K562 (cell line): ENCODE measurements around the gene DNAJC8. TPM values are rescaled to one million over a fixed set of nuclear protein-coding genes. Genes with fewer than 3 reads are reported as not detected.

Source experiments
- BRF1 ChIP-seq: IDR thresholded peaks from 3 replicates; pipeline ENCODE4 v1.6.1; 2011; ENCODE audit warnings: borderline replicate concordance, mild to moderate bottlenecking; ENCODE audit not compliant: insufficient read length; ENCODE audit errors: extremely low read depth
- CXXC5 ChIP-seq: fragments of 250-450 bp; sonication (Bioruptor Pico); IDR thresholded peaks from 2 replicates; pipeline ENCODE4 v1.8.0; 2022; ENCODE audit warnings: inconsistent platforms, mild to moderate bottlenecking, moderate library complexity
- FOXK2 ChIP-seq, 2 experiments: fragments of 450-650 bp; IDR thresholded peaks in 1 of 2; conservative IDR thresholded peaks in 1 of 2; 2 replicates each; pipeline ENCODE4 v1.6.1; 2016; ENCODE audit warnings: low read depth in 2 of 2, mild to moderate bottlenecking in 1 of 2
- FUS ChIP-seq: fragments of 200-400 bp; formaldehyde crosslinking; optimal IDR thresholded peaks from 2 replicates; pipeline ENCODE3; 2017; ENCODE audit warnings: low read depth, low read length
- HSF4 ChIP-seq: fragments of 250-450 bp; sonication (Bioruptor Pico); IDR thresholded peaks from 2 replicates; pipeline ENCODE4 v2.1.2; 2022; ENCODE audit warnings: mild to moderate bottlenecking, moderate library complexity, borderline replicate concordance
- JUND ChIP-seq, 2 experiments: IDR thresholded peaks; 2 replicates in 1 of 2; 3 replicates in 1 of 2; pipeline ENCODE4 v1.6.1; 2011; ENCODE audit warnings: borderline replicate concordance in 2 of 2, low read depth in 2 of 2, low read length in 2 of 2, improper control_type of control experiment in 1 of 2, missing biosample characterization in 1 of 2, missing genetic modification characterization in 1 of 2, missing genetic modification reagents in 1 of 2
- KLF6 ChIP-seq: fragments of 250-450 bp; sonication (Bioruptor Pico); IDR thresholded peaks from 2 replicates; pipeline ENCODE4 v1.4.0; 2020; ENCODE audit warnings: mild to moderate bottlenecking, moderate library complexity, borderline replicate concordance
- MBD2 ChIP-seq: sonication (generic); IDR thresholded peaks from 2 replicates; pipeline ENCODE4 v1.6.1; 2016; ENCODE audit warnings: low read depth, borderline replicate concordance
- MCM3 ChIP-seq: fragments of 450-650 bp; IDR thresholded peaks from 2 replicates; pipeline ENCODE4 v1.6.1; 2016
- MTA1 ChIP-seq: fragments of 450-650 bp; IDR thresholded peaks from 2 replicates; pipeline ENCODE4 v1.6.1; 2017; ENCODE audit warnings: borderline replicate concordance
- NFXL1 ChIP-seq: fragments of 450-650 bp; formaldehyde crosslinking; IDR thresholded peaks from 2 replicates; pipeline ENCODE4 v1.4.0; 2021; ENCODE audit warnings: mild to moderate bottlenecking
- TAL1 ChIP-seq: fragments of 450-650 bp; IDR thresholded peaks from 2 replicates; pipeline ENCODE4 v1.6.1; 2016; ENCODE audit warnings: mild to moderate bottlenecking
- ZBTB8A ChIP-seq: fragments of 450-650 bp; IDR thresholded peaks from 2 replicates; pipeline ENCODE4 v1.6.1; 2018; ENCODE audit warnings: mild to moderate bottlenecking, moderate library complexity; ENCODE audit not compliant: partially characterized antibody
- ZNF12 ChIP-seq: sonication (generic); formaldehyde crosslinking; IDR thresholded peaks from 2 replicates; pipeline ENCODE4 v1.4.0; 2020; ENCODE audit warnings: mild to moderate bottlenecking, missing genetic modification reagents
- ZNF384 ChIP-seq: IDR thresholded peaks from 2 replicates; pipeline ENCODE4 v1.6.1; 2012; ENCODE audit warnings: low read depth, low read length, improper control_type of control experiment
- polyA plus RNA-seq, 8 experiments: library from polyadenylated mRNA; depleted of rRNA in 4 of 8; stranded (reverse) in 5 of 8; unstranded in 3 of 8; fragments of >200 nt; fragmentation: Nextera tagmentation in 2 of 8; fragmentation: Illumina TruSeq in 1 of 8; extraction: Ambion mirVana in 2 of 8; extraction: Trizol in 1 of 8; gene quantifications; 2 replicates each; pipeline versions ENCODE4 v1.2.1 to v1.2.3, GENCODE V29; 2011 to 2014; ENCODE audit warnings: inconsistent platforms in 1 of 8, missing spikeins in 1 of 8
- total RNA-seq, 7 experiments: library from RNA; depleted of rRNA in 6 of 7; stranded (reverse); fragments of >200 nt in 6 of 7; fragmentation: Illumina TruSeq in 2 of 7; extraction: Trizol in 2 of 7; gene quantifications; 2 replicates each; pipeline versions ENCODE4 v1.2.1 to v1.2.3, GENCODE V29; 2011 to 2021; ENCODE audit warnings: low replicate concordance in 1 of 7
- TF ChIP-seq, protein P1 (sequence below): fragments of 250-450 bp; sonication (Bioruptor Pico); IDR thresholded peaks from 2 replicates; pipeline ENCODE4 v1.4.0; 2020
- TF ChIP-seq, protein P2 (sequence below): fragments of 250-450 bp; sonication (Bioruptor Pico); IDR thresholded peaks from 2 replicates; pipeline ENCODE4 v1.5.0; 2022; ENCODE audit warnings: mild to moderate bottlenecking
- TF ChIP-seq, protein P3 (sequence below): IDR thresholded peaks from 2 replicates; pipeline ENCODE4 v1.6.1; 2014; ENCODE audit warnings: antibody characterized with exemption

The DNAJC8 gene
- total and polyA plus RNA-seq, 9 of the 15 experiments (the other 6 are each of a cell fraction or from before 2014, with no cell fraction given): 143 to 508 (median 209) TPM

DNA sequence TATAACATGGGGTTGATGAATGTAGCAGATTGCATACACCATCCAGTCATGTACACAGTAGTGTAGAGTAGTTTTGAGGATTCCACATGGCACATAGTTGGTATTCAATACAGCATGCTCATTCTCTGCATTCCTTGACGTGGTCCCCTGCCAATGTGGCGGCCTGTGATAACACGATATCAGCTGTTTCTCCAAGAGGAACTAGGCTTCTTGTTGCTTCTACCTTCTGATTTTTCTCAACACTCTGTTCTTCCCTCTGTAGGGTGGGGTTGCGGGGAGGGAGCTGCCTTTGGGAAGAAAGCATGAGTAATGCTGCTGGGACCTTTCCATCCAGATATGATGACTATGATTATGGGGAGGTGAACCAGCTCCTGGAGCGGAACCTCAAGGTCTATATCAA is 45.9 kb upstream of the DNAJC8 start (continued):
- TF ChIP-seq, protein P1, sequence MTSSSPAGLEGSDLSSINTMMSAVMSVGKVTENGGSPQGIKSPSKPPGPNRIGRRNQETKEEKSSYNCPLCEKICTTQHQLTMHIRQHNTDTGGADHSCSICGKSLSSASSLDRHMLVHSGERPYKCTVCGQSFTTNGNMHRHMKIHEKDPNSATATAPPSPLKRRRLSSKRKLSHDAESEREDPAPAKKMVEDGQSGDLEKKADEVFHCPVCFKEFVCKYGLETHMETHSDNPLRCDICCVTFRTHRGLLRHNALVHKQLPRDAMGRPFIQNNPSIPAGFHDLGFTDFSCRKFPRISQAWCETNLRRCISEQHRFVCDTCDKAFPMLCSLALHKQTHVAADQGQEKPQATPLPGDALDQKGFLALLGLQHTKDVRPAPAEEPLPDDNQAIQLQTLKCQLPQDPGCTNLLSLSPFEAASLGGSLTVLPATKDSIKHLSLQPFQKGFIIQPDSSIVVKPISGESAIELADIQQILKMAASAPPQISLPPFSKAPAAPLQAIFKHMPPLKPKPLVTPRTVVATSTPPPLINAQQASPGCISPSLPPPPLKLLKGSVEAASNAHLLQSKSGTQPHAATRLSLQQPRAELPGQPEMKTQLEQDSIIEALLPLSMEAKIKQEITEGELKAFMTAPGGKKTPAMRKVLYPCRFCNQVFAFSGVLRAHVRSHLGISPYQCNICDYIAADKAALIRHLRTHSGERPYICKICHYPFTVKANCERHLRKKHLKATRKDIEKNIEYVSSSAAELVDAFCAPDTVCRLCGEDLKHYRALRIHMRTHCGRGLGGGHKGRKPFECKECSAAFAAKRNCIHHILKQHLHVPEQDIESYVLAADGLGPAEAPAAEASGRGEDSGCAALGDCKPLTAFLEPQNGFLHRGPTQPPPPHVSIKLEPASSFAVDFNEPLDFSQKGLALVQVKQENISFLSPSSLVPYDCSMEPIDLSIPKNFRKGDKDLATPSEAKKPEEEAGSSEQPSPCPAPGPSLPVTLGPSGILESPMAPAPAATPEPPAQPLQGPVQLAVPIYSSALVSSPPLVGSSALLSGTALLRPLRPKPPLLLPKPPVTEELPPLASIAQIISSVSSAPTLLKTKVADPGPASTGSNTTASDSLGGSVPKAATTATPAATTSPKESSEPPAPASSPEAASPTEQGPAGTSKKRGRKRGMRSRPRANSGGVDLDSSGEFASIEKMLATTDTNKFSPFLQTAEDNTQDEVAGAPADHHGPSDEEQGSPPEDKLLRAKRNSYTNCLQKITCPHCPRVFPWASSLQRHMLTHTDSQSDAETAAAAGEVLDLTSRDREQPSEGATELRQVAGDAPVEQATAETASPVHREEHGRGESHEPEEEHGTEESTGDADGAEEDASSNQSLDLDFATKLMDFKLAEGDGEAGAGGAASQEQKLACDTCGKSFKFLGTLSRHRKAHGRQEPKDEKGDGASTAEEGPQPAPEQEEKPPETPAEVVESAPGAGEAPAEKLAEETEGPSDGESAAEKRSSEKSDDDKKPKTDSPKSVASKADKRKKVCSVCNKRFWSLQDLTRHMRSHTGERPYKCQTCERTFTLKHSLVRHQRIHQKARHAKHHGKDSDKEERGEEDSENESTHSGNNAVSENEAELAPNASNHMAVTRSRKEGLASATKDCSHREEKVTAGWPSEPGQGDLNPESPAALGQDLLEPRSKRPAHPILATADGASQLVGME (CRISPR knock-in tag): no peak
- TF ChIP-seq, protein P2, sequence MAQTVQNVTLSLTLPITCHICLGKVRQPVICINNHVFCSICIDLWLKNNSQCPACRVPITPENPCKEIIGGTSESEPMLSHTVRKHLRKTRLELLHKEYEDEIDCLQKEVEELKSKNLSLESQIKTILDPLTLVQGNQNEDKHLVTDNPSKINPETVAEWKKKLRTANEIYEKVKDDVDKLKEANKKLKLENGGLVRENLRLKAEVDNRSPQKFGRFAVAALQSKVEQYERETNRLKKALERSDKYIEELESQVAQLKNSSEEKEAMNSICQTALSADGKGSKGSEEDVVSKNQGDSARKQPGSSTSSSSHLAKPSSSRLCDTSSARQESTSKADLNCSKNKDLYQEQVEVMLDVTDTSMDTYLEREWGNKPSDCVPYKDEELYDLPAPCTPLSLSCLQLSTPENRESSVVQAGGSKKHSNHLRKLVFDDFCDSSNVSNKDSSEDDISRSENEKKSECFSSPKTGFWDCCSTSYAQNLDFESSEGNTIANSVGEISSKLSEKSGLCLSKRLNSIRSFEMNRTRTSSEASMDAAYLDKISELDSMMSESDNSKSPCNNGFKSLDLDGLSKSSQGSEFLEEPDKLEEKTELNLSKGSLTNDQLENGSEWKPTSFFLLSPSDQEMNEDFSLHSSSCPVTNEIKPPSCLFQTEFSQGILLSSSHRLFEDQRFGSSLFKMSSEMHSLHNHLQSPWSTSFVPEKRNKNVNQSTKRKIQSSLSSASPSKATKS (CRISPR knock-in tag): no peak
- TF ChIP-seq FUS: no peak
- TF ChIP-seq CXXC5 (CRISPR knock-in tag): 0 out of 2 replicates have a peak, but pooled peaks have one; percentile 19
- no peak for TF ChIP-seq MCM3
- no peak for TF ChIP-seq BRF1
- TF ChIP-seq FOXK2 (conservative IDR thresholded peaks at IDR 0.05 in 1 of 2, IDR thresholded peaks at IDR 0.05 in 1 of 2; ENCODE audit: low read depth in 2 of 2): peak; percentile 71 to 76; a peak in 3 of 4 replicates
- TF ChIP-seq, protein P3, sequence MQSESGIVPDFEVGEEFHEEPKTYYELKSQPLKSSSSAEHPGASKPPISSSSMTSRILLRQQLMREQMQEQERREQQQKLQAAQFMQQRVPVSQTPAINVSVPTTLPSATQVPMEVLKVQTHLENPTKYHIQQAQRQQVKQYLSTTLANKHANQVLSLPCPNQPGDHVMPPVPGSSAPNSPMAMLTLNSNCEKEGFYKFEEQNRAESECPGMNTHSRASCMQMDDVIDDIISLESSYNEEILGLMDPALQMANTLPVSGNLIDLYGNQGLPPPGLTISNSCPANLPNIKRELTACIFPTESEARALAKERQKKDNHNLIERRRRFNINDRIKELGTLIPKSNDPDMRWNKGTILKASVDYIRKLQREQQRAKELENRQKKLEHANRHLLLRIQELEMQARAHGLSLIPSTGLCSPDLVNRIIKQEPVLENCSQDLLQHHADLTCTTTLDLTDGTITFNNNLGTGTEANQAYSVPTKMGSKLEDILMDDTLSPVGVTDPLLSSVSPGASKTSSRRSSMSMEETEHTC: no peak
- TF ChIP-seq ZNF12 (CRISPR knock-in tag): no peak
- TF ChIP-seq TAL1: peak; percentile 71
- peak; percentile 51; the same call in 1 of the 2 replicates for TF ChIP-seq MTA1
- no peak for TF ChIP-seq KLF6 (CRISPR knock-in tag)
- TF ChIP-seq HSF4 (CRISPR knock-in tag): no peak
- TF ChIP-seq ZNF384: no peak
- TF ChIP-seq NFXL1: no peak
- TF ChIP-seq JUND (IDR thresholded peaks at IDR 0.05; ENCODE audit: borderline replicate concordance, low read depth, low read length): no peak
- TF ChIP-seq JUND (tag; IDR thresholded peaks at IDR 0.05; ENCODE audit: borderline replicate concordance, low read depth, low read length): peak; percentile 58; the same call in 2 of the 3 replicates
- no peak for TF ChIP-seq MBD2
- no peak for TF ChIP-seq ZBTB8A
